COLO668 (cell line): ENCODE results near the gene SLC34A1.

Experiments
- DNase-seq: peaks from one replicate; lab custom pipeline; 2025; ENCODE audit not compliant: unreplicated experiment; lab: John Stamatoyannopoulos, UW

SLC34A1 gene

DNA sequence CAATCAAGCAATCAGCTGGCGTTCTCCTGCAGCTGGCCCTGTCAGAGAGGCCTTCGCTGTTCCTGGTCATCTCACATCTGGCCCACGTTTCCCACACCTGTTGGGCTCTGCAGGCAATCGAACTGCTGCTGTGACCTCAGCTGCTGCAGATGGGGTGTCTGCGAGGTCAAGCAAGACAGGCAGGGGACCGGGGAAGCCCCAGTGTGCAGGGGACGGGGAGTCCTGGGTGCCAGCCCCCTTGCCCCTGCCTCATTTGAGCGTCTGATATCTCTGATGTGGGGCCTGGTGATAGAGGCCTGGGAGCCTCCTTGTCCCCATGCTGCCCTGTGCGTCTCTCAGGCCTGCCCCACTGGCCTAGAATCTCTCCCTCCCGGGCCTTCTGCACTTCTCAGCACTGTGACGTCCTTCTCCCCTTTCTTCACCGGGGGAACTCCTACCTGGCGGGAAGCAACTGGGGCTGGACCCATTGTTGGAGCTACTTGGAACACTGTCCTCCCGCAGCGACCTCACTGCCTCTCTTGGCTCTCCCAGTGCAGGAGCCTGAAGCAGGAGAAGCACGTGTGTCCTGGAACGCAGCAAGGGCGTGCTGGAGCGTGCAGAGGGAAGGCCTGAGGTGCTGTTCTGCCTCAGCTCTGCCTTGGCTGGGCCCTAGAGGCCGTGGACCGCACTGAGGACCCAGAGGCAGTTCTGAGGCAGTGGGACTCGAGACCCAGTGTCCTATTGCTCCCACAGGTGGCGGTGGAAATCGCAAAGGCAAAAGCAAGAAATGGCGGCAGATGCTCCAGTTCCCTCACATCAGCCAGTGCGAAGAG is 46.1 kb downstream of the SLC34A1 start:
- no peak for DNase-seq

DNA sequence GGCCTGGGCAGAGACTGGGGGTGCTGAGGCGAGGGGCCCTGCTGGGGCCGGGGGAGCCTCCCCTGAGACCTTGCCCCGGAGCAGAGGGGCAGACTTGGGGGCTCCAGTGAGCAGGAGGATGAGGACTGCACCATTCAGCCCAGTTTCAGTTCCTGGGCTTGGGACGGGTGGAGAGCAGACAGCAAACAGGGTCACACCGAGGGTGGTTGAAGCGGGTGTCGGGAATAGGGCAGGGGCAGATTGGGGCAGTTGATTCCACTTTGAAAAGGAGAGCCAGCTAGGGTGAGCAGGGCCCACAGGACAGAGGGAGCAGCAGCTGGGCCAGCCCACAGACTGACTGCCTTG is 46.7 kb downstream of the SLC34A1 start:
- no peak for DNase-seq

DNA sequence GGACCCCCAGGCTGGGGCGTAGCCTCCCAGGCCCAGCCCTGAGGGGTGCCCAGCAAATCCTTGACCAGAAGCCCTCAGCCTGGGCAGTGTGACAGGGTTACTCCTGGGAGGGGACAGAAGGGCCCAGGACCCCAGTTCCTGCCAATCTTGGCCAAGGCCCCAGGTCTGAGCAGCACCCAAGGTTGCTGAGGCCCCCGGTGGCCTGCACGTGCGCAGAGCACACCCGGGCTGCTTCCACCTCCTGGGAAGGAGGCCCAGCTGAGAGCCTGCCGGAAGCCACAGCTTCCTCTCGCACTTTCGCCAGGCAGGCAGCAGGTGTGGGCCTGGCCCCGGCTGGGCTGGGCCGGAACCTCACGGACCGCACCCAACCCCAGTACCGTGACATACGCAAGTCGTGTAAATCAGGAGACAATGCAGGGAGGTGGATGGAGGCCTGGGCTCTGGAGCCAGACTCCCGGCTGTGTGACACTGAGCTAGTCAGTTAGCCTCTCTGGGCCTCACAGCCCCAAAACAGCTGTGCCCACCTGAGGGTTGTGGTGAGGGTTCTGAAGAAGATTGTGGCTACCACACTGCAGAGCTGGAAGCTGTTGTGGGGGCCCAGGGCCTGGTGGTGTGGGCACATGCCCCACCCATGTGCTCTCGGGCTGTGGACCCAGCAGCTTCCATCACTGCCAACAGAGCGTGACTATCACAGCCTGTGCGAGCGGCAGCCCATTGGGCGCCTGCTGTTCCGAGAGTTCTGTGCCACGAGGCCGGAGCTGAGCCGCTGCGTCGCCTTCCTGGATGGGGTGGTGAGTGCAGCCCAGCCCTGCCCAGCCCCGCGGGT is 47.3 kb downstream of the SLC34A1 start:
- DNase-seq = no peak

DNA sequence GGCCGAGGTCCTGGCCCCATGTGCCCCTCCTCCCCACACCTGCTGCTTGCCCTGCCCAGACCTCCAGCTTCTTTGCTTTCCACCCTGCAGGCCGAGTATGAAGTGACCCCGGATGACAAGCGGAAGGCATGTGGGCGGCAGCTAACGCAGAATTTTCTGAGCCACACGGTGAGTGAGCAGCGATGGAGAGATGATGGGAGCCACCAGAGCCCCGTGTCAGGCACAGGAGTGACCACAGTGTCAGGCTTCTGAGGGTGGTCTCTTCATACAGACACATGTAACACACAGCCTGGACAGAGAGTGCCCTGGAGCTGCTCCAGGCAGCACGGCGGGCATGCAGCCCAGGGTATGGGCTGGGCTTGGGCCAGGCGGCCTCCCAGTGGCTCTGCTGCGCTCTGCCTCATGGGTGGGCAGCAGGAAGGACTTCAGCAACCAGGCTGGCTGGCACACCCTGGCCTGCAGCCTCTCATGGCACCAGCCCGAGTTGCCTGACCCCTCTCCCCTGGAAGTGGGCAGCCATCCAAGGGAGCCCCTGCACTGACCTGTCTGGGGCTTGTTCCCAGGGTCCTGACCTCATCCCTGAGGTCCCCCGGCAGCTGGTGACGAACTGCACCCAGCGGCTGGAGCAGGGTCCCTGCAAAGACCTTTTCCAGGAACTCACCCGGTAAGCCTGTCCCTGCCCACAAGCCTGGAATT is 48.1 kb downstream of the SLC34A1 start:
- no peak for DNase-seq

DNA sequence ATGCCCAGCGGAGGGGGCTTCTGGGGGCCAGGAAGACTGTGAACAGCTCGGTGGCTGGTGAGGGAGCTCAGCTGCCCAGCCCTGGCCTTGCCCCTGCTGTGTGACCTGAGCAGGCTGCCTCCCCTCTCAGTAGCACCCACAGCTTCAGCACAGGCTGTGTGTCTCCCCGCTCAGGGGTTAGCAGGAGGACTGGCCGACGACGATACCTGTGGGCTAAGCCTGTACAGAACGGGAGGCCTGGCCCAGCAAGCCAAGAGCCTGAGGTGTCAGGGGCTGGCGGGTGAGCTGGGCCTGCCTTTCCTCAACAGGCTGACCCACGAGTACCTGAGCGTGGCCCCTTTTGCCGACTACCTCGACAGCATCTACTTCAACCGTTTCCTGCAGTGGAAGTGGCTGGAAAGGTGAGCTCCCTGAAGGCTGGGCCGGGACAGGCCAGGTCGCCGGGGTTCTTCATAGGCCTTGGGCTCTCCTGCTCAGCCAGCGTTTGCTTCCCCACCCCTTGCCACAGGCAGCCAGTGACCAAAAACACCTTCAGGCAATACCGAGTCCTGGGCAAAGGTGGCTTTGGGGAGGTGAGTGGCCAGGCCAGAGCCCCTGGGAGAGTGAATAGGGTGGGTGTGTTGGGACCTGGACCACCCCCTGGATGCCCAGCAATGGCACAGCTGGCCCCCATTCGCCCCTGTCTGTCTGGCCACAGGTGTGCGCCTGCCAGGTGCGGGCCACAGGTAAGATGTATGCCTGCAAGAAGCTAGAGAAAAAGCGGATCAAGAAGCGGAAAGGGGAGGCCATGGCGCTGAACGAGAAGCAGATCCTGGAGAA is 48.8 kb downstream of the SLC34A1 start:
- DNase-seq = no peak

DNA sequence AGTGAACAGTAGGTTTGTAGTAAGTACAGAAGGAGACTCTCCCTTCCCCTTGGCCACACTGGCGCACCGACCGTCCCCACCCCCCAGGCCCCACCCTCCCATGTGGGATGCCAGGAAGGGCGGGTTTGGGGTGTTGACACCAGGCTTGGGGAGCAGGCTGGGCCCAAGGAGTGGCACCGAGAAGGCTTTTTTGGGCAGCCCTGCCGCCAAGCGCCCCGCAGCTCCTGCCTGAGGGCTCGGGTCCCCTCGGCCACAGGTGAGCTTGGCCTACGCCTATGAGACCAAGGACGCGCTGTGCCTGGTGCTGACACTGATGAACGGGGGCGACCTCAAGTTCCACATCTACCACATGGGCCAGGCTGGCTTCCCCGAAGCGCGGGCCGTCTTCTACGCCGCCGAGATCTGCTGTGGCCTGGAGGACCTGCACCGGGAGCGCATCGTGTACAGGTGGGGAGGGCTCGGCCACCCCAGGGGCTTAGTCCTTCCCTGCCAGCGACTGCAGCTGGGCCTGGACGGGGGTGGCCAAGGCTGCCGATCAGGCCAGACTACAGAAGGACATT is 49.5 kb downstream of the SLC34A1 start:
- DNase-seq = no peak

DNA sequence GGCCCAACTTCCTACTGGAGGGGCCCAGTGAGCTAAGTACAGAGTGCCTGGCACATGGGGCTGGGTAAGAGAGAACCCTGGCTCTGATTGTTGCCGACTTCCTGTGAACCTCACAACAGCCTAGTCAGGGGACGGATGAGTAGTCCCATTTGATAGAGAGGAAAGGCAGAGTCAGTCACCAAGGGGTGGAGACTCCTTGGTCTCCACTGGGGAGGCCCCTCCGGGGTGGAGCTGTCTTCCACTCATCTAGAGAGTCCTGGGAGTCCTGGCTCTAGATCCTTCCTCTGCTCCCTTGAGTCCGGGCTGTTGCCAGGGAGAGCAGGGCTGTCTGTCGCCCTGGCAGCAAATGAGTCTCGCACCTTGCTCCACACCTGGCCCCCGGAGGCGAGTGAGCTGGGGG is 50.2 kb downstream of the SLC34A1 start:
- DNase-seq = no peak

DNA sequence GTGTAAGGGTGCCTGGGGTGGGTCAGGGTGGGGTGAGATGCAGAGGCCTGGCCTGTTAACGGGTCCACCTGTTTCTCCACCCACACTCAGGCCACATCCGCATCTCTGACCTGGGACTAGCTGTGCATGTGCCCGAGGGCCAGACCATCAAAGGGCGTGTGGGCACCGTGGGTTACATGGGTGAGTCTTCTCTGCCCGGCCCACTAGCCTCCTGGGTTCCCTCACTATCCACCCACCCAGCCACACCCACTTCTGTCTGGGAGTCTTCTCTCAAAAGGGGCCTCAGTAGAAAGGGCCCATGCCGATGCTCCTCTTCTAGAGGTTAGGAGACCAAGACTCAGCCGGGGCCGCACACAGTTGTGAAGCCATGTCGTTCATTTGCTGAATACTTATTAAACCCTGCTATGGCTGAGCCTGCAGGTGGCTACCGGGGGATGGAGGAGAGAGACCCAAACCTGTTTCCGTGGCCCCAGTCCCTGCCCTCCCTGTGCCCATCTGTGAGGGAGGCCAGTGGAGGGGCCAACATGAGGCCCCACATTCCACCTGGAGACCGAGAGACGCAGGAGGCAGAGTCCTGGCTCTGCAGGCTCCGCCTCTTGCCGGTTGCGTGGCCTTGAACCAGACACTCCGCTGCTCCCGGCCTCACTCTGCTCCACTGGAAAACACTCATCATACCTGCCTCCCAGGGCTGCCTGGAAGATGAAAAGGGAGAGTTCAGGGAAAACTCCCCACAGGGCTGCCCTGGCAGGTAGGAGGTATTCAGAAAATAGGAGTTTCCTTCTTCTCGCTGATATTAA is 50.9 kb downstream of the SLC34A1 start:
- DNase-seq = no peak

- DNase-seq = no peak
Observed at GRCh38 chr5:177435847-177436536, 51.8 kb downstream of the SLC34A1 start.

DNA sequence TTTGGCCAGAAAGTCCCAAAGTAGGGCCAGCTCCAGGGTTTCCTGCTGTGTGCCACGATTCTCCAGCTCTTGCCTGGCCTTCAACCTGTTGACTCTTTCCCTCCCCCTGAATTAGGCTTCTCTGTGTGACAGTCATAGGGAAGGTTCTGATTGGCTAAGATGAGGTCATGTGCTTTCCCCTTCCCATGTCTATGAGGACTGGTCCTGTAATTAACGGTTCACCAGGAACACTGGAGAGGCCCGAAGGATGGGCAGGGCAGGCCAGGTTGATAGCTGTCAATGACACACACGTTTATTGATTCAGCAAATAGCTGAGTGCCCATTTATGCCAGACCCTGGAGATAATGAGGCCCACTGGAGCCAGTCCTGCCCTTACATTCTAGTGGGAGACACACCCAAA is 53.4 kb downstream of the SLC34A1 start:
- DNase-seq = no peak

DNA sequence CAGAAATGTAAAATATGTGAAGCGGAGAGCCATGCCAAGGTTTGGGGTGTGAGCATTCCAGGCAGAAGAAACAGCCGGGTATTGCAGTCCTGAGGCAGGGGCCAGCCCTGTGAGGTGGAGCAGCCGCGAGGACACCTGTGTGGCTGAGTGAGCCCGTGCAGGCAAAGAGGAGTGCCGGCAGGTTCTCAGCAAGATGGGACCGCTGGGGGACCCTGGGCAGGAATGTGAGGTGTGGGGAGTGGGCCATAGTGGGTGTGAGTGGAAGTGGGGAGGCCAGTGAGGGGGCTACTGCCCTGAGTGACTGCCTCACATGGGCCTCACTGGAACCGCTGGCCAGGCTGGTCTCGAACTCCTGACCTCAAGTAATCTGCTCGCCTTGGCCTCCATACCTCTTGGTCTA is 54.2 kb downstream of the SLC34A1 start:
- DNase-seq = no peak

DNA sequence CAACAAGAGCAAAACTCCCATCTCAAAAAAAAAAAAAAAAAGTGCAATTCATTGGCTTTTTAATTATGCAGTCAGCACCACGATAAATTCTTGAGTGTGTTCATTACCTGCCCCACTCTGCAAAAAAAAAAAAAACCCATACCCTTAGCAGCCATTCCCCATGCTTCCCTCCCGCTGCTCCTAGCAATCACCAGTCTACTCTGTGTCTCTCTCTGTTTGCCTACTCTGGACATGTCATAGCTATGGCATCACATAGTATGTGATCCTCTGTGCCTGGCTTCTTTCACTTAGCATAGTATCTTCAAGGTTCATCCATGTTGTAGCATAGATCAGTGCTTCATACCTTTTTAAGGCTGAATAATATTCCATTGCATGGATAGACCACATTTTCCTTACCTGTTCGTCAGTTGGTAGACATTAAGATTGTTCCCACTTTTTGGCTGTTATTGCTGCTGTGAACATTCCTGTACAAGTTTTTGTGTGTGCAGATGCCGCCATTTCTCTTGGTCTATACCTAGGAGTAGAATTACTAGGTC is 55.4 kb downstream of the SLC34A1 start:
- DNase-seq = no peak

- no peak for DNase-seq
Observed at GRCh38 chr5:177440211-177440989, 56.2 kb downstream of the SLC34A1 start.

- no peak for DNase-seq
Observed at GRCh38 chr5:177440990-177441780, 57.0 kb downstream of the SLC34A1 start.

DNA sequence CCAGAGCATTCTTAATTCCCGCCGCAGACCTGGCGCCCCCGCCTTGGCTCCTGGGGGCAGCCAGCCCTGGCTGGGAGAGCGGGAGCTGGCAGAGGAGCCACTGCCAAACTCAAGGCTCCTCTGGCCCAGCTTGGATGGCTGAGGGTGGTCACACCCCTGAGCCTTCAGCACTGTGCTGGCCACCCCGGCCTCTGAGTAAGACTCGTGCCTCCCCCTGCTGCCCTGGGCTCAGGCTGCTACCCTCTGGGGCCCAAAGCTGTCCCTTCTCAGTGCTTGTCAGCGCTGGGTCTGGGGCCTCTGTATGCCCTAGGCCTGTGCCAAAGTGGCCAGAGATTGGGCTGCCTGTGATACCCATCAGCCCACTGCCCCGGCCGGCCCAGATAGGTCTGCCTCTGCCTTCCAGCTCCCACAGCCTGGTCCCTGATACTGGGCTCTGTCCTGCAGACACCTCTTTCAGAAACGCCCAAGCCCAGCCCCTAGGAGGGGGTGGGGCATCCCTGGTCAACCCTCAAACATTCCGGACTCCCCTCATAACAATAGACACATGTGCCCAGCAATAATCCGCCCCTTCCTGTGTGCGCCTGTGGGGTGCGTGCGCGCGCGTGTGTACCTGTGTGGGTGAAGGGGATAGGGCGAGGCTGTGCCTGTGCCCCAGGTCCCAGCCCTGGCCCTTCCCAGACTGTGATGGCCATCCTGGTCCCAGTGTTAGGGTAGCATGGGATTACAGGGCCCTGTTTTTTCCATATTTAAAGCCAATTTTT is 58.0 kb downstream of the SLC34A1 start:
- DNase-seq = no peak

DNA sequence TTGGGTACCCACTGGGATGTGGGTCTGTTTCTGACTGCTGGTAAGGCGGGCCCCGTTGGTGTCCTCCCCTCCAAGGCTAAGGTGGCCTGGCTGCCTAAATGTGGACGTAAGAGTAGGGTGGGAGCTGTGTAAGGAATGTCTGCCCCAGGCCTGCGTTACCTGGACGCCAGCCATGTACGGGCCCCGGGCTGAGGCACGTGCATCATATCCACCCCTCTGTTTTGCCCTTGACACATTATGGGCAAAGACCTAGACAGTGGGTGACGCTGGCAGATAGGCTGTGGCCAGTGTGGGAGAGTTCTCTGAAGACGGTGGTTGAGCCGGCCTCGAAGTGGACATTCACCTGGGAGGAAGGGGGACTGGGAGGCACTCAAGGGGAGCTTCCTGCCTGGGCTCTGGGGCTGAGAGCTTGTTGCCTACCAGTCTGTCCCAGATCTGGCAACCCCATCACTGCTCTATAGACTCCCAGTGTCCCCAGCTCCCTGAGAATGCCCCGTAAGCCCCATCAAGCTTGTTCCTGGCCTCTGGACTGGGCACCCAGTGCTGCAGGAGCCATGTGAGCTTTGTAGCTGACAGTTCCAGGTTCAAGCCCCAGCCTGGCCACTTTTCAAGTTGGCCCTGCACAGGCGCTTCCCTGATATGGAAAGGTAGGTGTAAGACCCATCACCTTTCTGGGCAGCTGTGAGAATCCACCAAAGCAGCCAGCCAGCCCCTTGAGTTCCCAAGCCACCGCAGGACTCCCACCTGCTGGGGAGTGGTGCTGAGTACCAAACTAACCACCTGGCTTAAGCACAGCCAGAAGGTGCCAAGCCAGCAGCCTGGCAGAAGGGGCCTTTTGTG is 59.1 kb downstream of the SLC34A1 start:
- DNase-seq = no peak
